ENCODE results near the gene DAND5. TPM values are rescaled to one million over a fixed set of nuclear protein-coding genes. Genes with fewer than 3 reads are reported as not detected.

The DAND5 gene
- total and polyA plus RNA-seq, 10 donors, result not detected

- Histone ChIP-seq H3K9me3 (no peaks in the 10 kb centered on the region), H3K27ac (peak overlapping the region in 5 of 8 donors; percentile 77 to 91 (median 83)), H3K36me3 (peaks cover 0 to 6% (median 0%) of the 10 kb centered on the region in 6 donors), H3K4me3 (peak overlapping the region; percentile 1 to 69 (median 39)), H3K27me3 (replicated peaks in 1 of 7) (peaks cover 0 to 35% (median 13%) of the 10 kb centered on the region in 7 donors), H3K4me1 (peaks cover 11 to 76% (median 53%) of the 10 kb centered on the region in 6 donors)
- TF ChIP-seq POLR2AphosphoS5 (IDR thresholded peaks at IDR 0.05), result no peak
- TF ChIP-seq POLR2A (IDR thresholded peaks at IDR 0.05), result no peak
- TF ChIP-seq CTCF (IDR thresholded peaks at IDR 0.05 in 8 of 11, conservative IDR thresholded peaks at IDR 0.05 in 3 of 11), result no peak
- intact Hi-C loops (cut with DNase I; ENCODE audit: low total_unique reads), result no loop called here
- WGBS, 5 donors, result 2 to 8% (median 5%) methylated on average over 7 to 8 of the region's 8 CpGs
- no peak for DNase-seq
Observed at GRCh38 chr19:13023656-13024055, 54.3 kb downstream of the DAND5 start.

Small RNA genes within 50 kb of the gene (microRNA-seq; reads per million reads assigned to microRNA genes)
- 0 to 0.70 (median 0.36) reads per million in 3 donors for gene MIR5695
- gene MIR6515, result 1.7 to 2.9 (median 2.5) reads per million in 3 donors

Small RNA genes within 50 kb of the gene (small RNA-seq; reads per million reads assigned to genes)
- 0 to 0.23 (median 0.07) reads per million in 4 donors for gene MIR5695
- 0 to 0.14 (median 0.06) reads per million in 4 donors for gene MIR6515

Other genes starting within 250 kb of the DAND5 start
- gene TNPO2, start 245.6 kb upstream of the DAND5 start, total RNA-seq, result 10 to 100 TPM; 47.5 to 83.6 (median 61.5) TPM
- gene TNPO2, start 245.6 kb upstream of the DAND5 start, polyA plus RNA-seq, result 10 to 100 TPM; 15.8 to 30.4 (median 22.9) TPM
- 100 to 1,000 TPM; 127 to 225 (median 150) TPM for gene TRIR, start 234.9 kb upstream of the DAND5 start, total RNA-seq
- 100 to 1,000 TPM; 346 to 403 (median 386) TPM for gene TRIR, start 234.9 kb upstream of the DAND5 start, polyA plus RNA-seq
- gene GET3, start 232.1 kb upstream of the DAND5 start, total RNA-seq, result 10 to 100 TPM; 32.7 to 50.7 (median 38.4) TPM
- gene GET3, start 232.1 kb upstream of the DAND5 start, polyA plus RNA-seq, result 10 to 100 TPM; 35.4 to 68.0 (median 52.8) TPM
- gene BEST2, start 217.8 kb upstream of the DAND5 start, total RNA-seq, result not detected
- gene BEST2, start 217.8 kb upstream of the DAND5 start, polyA plus RNA-seq, result not detected
- gene HOOK2, start 194.0 kb upstream of the DAND5 start, total RNA-seq, result 10 to 100 TPM; 14.8 to 27.4 (median 25.2) TPM
- 10 to 100 TPM in 2 of 3 donors, 1 to 10 TPM in 1; 7.1 to 24.3 (median 20.5) TPM for gene HOOK2, start 194.0 kb upstream of the DAND5 start, polyA plus RNA-seq
- gene JUNB, start 178.1 kb upstream of the DAND5 start, total RNA-seq, result 100 to 1,000 TPM; 102 to 363 (median 189) TPM
- 100 to 1,000 TPM in 1 of 3 donors, 10 to 100 TPM in 2; 57.5 to 118 (median 64.0) TPM for gene JUNB, start 178.1 kb upstream of the DAND5 start, polyA plus RNA-seq
- 100 to 1,000 TPM in 6 of 7 donors, 10 to 100 TPM in 1; 97.9 to 203 (median 140) TPM for gene PRDX2, start 167.8 kb upstream of the DAND5 start, total RNA-seq
- gene PRDX2, start 167.8 kb upstream of the DAND5 start, polyA plus RNA-seq, result 100 to 1,000 TPM in 2 of 3 donors, 10 to 100 TPM in 1; 78.3 to 123 (median 108) TPM
- gene THSD8, start 167.5 kb upstream of the DAND5 start, total RNA-seq, result 1 to 10 TPM in 4 of 7 donors, not detected in 3; 1.1 to 4.8 (median 3.4) TPM
- 1 to 10 TPM; 5.2 to 9.1 (median 5.7) TPM for gene THSD8, start 167.5 kb upstream of the DAND5 start, polyA plus RNA-seq
- gene RNASEH2A, start 163.0 kb upstream of the DAND5 start, total RNA-seq, result 10 to 100 TPM in 6 of 7 donors, 1 to 10 TPM in 1; 9.8 to 15.9 (median 11.7) TPM
- gene RNASEH2A, start 163.0 kb upstream of the DAND5 start, polyA plus RNA-seq, result 10 to 100 TPM in 2 of 3 donors, 1 to 10 TPM in 1; 4.4 to 12.2 (median 11.4) TPM
- not detected for gene RTBDN, start 135.0 kb upstream of the DAND5 start, total RNA-seq
- gene RTBDN, start 135.0 kb upstream of the DAND5 start, polyA plus RNA-seq, result not detected
- under 1 TPM in 6 of 7 donors, not detected in 1; 0.23 to 0.65 (median 0.33) TPM for gene MAST1, start 131.1 kb upstream of the DAND5 start, total RNA-seq
- under 1 TPM in 2 of 3 donors, not detected in 1; 0.12 to 0.32 TPM for gene MAST1, start 131.1 kb upstream of the DAND5 start, polyA plus RNA-seq
- gene DNASE2, start 88.1 kb upstream of the DAND5 start, total RNA-seq, result 10 to 100 TPM; 20.4 to 36.1 (median 24.4) TPM
- 10 to 100 TPM; 19.5 to 33.9 (median 28.1) TPM for gene DNASE2, start 88.1 kb upstream of the DAND5 start, polyA plus RNA-seq
- 10 to 100 TPM in 1 of 7 donors, 1 to 10 TPM in 3, under 1 TPM in 2, not detected in 1; 0.44 to 13.0 (median 2.7) TPM for gene KLF1, start 82.4 kb upstream of the DAND5 start, total RNA-seq
- gene KLF1, start 82.4 kb upstream of the DAND5 start, polyA plus RNA-seq, result under 1 TPM; 0.13 to 0.67 (median 0.33) TPM
- 10 to 100 TPM; 19.0 to 48.4 (median 29.3) TPM for gene GCDH, start 78.4 kb upstream of the DAND5 start, total RNA-seq
- 10 to 100 TPM; 16.3 to 29.4 (median 20.1) TPM for gene GCDH, start 78.4 kb upstream of the DAND5 start, polyA plus RNA-seq
- gene SYCE2, start 50.3 kb upstream of the DAND5 start, total RNA-seq, result under 1 TPM in 1 of 7 donors, not detected in 6; 0.74 TPM
- under 1 TPM; 0.29 to 0.85 (median 0.30) TPM for gene SYCE2, start 50.3 kb upstream of the DAND5 start, polyA plus RNA-seq
- 10 to 100 TPM; 32.8 to 49.9 (median 42.2) TPM for gene FARSA, start 35.9 kb upstream of the DAND5 start, total RNA-seq
- gene FARSA, start 35.9 kb upstream of the DAND5 start, polyA plus RNA-seq, result 10 to 100 TPM; 25.1 to 55.4 (median 36.3) TPM
- gene CALR, start 31.0 kb upstream of the DAND5 start, total RNA-seq, result 100 to 1,000 TPM; 306 to 828 (median 571) TPM
- 100 to 1,000 TPM; 150 to 194 (median 193) TPM for gene CALR, start 31.0 kb upstream of the DAND5 start, polyA plus RNA-seq
- gene RAD23A, start 23.7 kb upstream of the DAND5 start, total RNA-seq, result 100 to 1,000 TPM in 1 of 7 donors, 10 to 100 TPM in 6; 80.4 to 109 (median 90.8) TPM
- gene RAD23A, start 23.7 kb upstream of the DAND5 start, polyA plus RNA-seq, result 100 to 1,000 TPM in 2 of 3 donors, 10 to 100 TPM in 1; 88.6 to 134 (median 115) TPM
- gene GADD45GIP1, start 12.4 kb upstream of the DAND5 start, total RNA-seq, result 10 to 100 TPM; 12.8 to 33.4 (median 15.8) TPM
- gene GADD45GIP1, start 12.4 kb upstream of the DAND5 start, polyA plus RNA-seq, result 10 to 100 TPM; 39.7 to 47.9 (median 40.8) TPM
- 10 to 100 TPM; 12.3 to 41.4 (median 26.7) TPM for gene NFIX, start 25.9 kb downstream of the DAND5 start, total RNA-seq
- 1 to 10 TPM; 1.1 to 7.7 (median 1.5) TPM for gene NFIX, start 25.9 kb downstream of the DAND5 start, polyA plus RNA-seq
- 10 to 100 TPM; 35.5 to 69.4 (median 50.0) TPM for gene LYL1, start 133.3 kb downstream of the DAND5 start, total RNA-seq
- 10 to 100 TPM; 63.7 to 86.9 (median 68.0) TPM for gene LYL1, start 133.3 kb downstream of the DAND5 start, polyA plus RNA-seq
- 10 to 100 TPM; 27.7 to 72.8 (median 37.5) TPM for gene TRMT1, start 147.2 kb downstream of the DAND5 start, total RNA-seq
- gene TRMT1, start 147.2 kb downstream of the DAND5 start, polyA plus RNA-seq, result 100 to 1,000 TPM in 2 of 3 donors, 10 to 100 TPM in 1; 76.2 to 109 (median 107) TPM
- 10 to 100 TPM; 22.0 to 47.0 (median 37.7) TPM for gene NACC1, start 148.7 kb downstream of the DAND5 start, total RNA-seq
- gene NACC1, start 148.7 kb downstream of the DAND5 start, polyA plus RNA-seq, result 10 to 100 TPM in 1 of 3 donors, 1 to 10 TPM in 2; 5.5 to 32.8 (median 7.1) TPM
- 10 to 100 TPM; 43.8 to 89.5 (median 55.8) TPM for gene STX10, start 180.8 kb downstream of the DAND5 start, total RNA-seq
- 10 to 100 TPM; 78.3 to 98.0 (median 93.7) TPM for gene STX10, start 180.8 kb downstream of the DAND5 start, polyA plus RNA-seq
- 100 to 1,000 TPM in 4 of 7 donors, 10 to 100 TPM in 3; 59.7 to 131 (median 104) TPM for gene IER2, start 180.8 kb downstream of the DAND5 start, total RNA-seq
- 10 to 100 TPM; 56.7 to 92.2 (median 76.6) TPM for gene IER2, start 180.8 kb downstream of the DAND5 start, polyA plus RNA-seq

Data from spleen (tissue), 11 donors.